GM21717 (cell line): ENCODE measurements around the gene DENND1B.
"Not testable (repeated sequence)": the region's sequence is repeated elsewhere in the genome, so short reads cannot be mapped to it uniquely, and the experiment has no call there.

Experiments used
- ATAC-seq: cut with Tn5 transposase; IDR thresholded peaks from one replicate; pipeline ENCODE4 v1.9.1; 2021; ENCODE audit warnings: mild to moderate bottlenecking, moderate library complexity; ENCODE audit not compliant: unreplicated experiment

Gene DENND1B

DNA sequence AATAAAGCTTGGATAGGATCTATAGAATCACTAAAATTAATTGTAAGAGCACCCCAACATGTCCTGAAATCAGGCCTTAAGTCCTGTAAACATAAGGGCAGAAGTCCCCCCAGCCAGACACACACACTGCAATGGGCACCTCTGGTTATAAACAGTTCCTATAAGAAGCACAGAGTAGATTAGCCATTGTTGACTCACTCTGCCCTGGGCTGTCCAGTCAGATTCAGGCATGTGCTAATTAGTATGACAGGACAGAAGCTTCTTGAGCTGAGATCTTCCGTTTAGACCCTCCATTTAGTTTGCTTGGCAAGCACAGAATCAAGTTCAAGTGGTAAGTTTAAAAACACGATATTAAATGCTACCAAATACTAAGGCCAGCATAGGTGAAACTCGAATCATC lies 11.8 kb upstream of the DENND1B start:
- ATAC-seq, result no peak

GRCh38 chr1:197786280-197786679 lies 11.0 kb upstream of the DENND1B start:
- ATAC-seq, result no peak

GRCh38 chr1:197783510-197783948 lies 8.2 kb upstream of the DENND1B start:
- no peak for ATAC-seq

- ATAC-seq, result no peak
Measured at GRCh38 chr1:197782722-197783360, 7.6 kb upstream of the DENND1B start.

DNA sequence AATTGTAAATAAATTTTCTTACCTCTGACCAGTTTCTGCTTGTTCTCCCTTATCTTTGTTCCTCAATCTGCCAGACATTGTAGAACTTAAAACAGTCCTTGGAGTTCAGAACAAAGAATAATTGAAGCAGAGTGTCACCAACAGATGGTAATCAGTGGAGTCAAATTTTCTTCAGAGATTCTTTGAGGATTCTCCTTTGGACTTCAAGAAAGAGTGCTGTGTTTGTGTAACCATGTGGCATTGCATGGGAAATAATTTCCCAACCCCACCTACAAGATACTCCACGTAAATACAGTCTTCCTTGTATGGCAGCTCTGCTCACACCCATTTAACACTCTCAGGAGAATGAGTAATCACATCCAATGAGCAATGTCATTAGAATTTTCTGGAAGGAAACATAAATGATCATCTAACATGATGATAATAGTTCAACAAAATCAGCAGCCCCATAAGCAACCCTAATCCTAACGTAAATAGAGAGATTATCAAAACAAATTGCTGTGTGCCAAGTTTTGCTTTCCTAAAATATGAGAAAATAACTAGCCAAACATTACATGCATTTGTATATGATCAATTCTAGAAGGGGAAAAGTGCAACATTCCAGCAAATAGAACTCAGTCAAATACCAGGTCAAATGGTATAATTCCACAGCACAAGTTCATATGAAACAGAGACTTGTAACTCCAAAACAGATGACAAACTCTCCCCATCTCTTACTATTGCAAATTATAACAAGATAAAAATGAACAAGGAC lies 6.9 kb upstream of the DENND1B start:
- no peak for ATAC-seq

DNA sequence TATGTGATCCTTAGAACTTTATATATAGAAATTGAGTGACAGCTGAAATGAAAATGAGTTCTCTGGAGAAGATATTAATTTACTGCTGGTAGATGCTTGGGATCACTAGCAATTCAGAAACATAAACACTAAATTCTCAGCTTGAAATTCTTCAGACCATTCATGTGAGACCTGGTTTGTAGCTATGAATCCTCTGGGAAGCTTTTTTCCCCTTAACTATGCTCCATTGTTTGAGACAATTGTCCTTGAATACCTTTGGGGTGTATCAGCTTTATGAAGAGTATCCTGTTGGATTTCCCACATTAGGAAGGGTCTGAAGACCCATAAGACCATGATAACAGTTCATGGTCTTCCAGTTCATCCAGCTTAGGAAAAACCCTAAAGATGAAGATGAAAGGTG lies 4.6 kb upstream of the DENND1B start:
- no peak for ATAC-seq

GRCh38 chr1:197778366-197778945 lies 3.2 kb upstream of the DENND1B start:
- ATAC-seq, result no peak

GRCh38 chr1:197776351-197777105 lies 1.2 kb upstream of the DENND1B start:
- peak; percentile 58 for ATAC-seq

GRCh38 chr1:197774466-197775281 lies 606 bp downstream of the DENND1B start:
- peak; percentile 23 for ATAC-seq

- no peak for ATAC-seq
Measured at GRCh38 chr1:197773856-197774255, 1.4 kb downstream of the DENND1B start.

- ATAC-seq, result no peak
Measured at GRCh38 chr1:197771904-197772556, 3.2 kb downstream of the DENND1B start.

- no peak for ATAC-seq
Measured at GRCh38 chr1:197771386-197771785, 3.9 kb downstream of the DENND1B start.

DNA sequence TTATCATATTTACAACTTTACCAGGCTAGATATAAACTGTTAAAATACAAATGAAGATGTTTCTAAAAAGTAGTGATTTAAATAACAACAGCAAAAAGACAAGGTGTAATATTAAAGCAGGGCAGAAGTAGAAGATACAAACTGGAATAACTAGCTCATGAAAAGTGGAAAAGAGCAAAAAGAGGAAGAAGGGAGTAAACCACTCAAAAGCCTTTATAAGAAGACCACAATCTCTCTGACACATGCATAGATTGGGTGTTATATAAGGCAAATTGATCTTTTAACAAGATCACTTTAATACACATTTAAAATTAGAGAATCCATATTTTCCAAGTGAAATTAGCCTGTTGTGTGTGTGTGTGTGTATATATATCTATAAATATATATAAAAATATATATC lies 5.0 kb downstream of the DENND1B start:
- ATAC-seq, result no peak

- no peak for ATAC-seq
Measured at GRCh38 chr1:197769287-197769686, 6.0 kb downstream of the DENND1B start.

DNA sequence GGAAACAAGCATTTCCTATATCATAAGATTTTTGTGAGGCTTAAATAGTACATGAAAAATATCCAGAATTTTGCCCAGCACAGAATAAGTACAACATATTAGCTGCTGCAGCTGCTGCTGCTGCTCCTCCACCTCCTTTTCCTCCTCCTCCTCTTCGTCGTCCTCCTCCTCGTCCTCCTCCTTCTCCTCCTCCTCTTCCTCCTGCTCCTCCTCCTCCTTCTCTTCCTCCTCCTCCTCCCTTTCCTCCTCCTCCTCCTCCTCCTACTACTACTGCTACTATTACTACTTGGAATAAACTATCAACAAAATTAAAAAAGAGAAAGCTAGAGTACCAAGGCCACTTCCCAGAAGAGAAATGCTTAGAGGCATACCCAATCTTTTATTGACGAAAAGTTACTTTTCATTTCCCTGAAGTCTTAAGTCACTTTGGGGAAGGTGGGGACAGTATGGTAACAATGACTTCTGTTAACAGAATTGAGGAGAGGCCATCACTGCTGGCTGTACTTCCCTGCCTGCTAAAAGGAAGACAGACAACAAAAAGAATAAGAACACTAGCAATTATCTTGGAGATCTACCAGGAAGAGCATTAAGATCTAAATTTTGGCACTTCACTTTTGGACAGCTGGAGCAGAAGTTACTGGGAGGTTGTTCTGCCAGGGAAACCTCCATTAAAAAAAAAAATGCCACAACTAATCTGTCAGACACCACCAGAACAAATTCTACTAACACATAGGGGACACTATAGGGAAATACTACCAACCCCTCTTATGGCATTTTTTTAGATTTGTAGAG lies 7.1 kb downstream of the DENND1B start:
- ATAC-seq, result no peak

DNA sequence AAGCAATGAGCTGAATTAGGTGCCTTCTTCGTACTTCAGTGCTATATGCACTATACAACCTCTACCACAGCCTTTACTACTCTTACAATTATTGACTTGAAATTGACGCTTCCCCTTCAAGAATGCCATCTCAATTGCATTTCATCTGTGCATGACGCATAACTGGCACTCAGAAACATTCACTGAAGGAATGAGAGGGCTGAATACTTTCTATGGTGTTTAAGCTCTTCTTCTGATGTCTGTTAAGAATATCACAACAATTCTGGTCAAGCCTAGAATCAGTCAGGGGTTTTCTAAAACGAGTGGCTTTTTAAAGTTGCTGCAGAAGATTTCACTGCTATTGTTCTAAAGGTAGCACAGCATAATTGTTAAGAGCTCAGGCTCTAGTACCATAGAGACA lies 11.5 kb downstream of the DENND1B start:
- ATAC-seq, result no peak

- ATAC-seq, result no peak
Measured at GRCh38 chr1:197763307-197763706, 12.0 kb downstream of the DENND1B start.

- ATAC-seq, result peak; percentile 76
Measured at GRCh38 chr1:197761654-197762053, 13.6 kb downstream of the DENND1B start.

DNA sequence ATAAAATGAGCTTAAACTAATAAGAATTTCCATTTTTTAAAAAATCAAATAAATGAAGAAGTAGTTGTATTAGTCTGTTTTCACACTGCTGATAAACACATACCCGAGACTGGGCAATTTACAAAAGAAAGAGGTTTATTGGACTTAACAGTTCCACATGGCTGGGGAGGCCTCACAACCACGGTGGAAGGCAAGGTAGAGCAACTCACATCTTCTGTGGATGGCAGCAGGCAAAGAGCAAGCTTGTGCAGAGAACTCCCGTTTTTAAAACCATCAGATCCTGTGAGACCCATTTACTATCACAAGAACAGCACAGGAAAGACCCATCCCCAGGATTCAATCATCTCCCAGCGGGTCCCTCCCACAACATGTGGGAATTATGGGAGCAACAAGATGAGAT lies 19.7 kb downstream of the DENND1B start:
- not testable (repeated sequence) for ATAC-seq
